ENCODE data around the gene SELENOP. TPM values are rescaled to one million over a fixed set of nuclear protein-coding genes. Genes with fewer than 3 reads are reported as not detected.

Gene SELENOP
- total RNA-seq, 1 experiment from 2014 or later, result not detected

DNA sequence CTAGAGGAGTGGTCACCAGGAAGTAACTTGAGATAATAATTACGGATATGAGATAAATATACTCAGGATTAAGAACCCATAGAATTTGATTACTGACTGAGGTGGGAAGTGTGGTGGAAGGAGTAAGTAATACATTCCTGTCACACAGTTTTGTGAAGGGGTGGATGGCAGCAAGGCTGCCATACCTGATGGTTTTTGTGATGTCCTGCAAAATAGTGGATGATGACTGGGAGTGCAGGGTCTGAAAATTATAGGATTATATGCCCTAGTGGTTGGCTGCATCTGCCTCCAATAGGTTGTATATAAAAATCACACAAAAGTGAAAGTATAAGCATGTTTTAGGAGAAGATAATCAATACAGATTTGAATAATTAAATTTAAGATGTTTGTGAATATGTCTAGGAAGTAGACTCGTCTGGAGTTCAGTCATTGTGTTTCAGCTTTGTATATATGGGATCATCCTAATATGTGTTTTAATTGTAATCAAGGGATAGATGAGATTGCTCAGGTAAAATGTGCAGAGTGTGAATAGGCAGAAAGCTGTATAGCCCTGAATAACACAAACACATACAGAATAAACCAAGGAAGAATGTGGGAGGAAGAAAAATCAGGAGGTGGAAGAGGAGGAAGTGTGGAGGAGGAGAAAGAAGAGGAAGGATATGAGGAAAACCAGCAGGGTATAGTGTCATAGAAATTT is 5.5 kb downstream of the SELENOP start:
- H3K9me3 ChIP-seq (ENCODE audit: low read length), result no peaks in the 10 kb centered on the region
- no peak overlapping the region for H3K4me3 ChIP-seq (ENCODE audit: low read length)
- H4K20me1 ChIP-seq (ENCODE audit: insufficient read depth, low read depth, low read length), result no peaks in the 10 kb centered on the region
- no peaks in the 10 kb centered on the region for H3K4me1 ChIP-seq (ENCODE audit: low read length)
- H3K9ac ChIP-seq (ENCODE audit: low read length), result no peak overlapping the region
- H3K9me2 ChIP-seq (replicated peaks; ENCODE audit: insufficient read depth, low read length), result no peaks in the 10 kb centered on the region
- no peak overlapping the region for H2AFZ ChIP-seq (ENCODE audit: low read length)
- no peaks in the 10 kb centered on the region for H3K79me2 ChIP-seq (ENCODE audit: low read length)
- H3K27ac ChIP-seq (ENCODE audit: low read length), result no peak overlapping the region
- no peaks in the 10 kb centered on the region for H3K36me3 ChIP-seq (ENCODE audit: insufficient read depth, low read length)
- H3K4me2 ChIP-seq (ENCODE audit: low read depth, low read length, poor library complexity, severe bottlenecking), result no peak overlapping the region
- no peaks in the 10 kb centered on the region for H3K27me3 ChIP-seq (ENCODE audit: low read length)
- no peak for DNase-seq

GRCh38 chr5:42804717-42805339 is 6.9 kb downstream of the SELENOP start:
- Histone ChIP-seq H3K9me2 (replicated peaks; ENCODE audit: insufficient read depth, low read length) (no peaks in the 10 kb centered on the region), H3K4me2 (ENCODE audit: low read depth, low read length, poor library complexity, severe bottlenecking) (no peak overlapping the region), H3K9ac (ENCODE audit: low read length) (no peak overlapping the region), H3K36me3 (ENCODE audit: insufficient read depth, low read length) (no peaks in the 10 kb centered on the region), H2AFZ (ENCODE audit: low read length) (no peak overlapping the region), H3K79me2 (ENCODE audit: low read length) (no peaks in the 10 kb centered on the region), H3K9me3 (ENCODE audit: low read length) (no peaks in the 10 kb centered on the region), H3K27me3 (ENCODE audit: low read length) (no peaks in the 10 kb centered on the region), H3K27ac (ENCODE audit: low read length) (no peak overlapping the region), H3K4me1 (ENCODE audit: low read length) (no peaks in the 10 kb centered on the region), H4K20me1 (ENCODE audit: insufficient read depth, low read depth, low read length) (no peaks in the 10 kb centered on the region), H3K4me3 (ENCODE audit: low read length) (no peak overlapping the region)
- DNase-seq, result no peak

DNA sequence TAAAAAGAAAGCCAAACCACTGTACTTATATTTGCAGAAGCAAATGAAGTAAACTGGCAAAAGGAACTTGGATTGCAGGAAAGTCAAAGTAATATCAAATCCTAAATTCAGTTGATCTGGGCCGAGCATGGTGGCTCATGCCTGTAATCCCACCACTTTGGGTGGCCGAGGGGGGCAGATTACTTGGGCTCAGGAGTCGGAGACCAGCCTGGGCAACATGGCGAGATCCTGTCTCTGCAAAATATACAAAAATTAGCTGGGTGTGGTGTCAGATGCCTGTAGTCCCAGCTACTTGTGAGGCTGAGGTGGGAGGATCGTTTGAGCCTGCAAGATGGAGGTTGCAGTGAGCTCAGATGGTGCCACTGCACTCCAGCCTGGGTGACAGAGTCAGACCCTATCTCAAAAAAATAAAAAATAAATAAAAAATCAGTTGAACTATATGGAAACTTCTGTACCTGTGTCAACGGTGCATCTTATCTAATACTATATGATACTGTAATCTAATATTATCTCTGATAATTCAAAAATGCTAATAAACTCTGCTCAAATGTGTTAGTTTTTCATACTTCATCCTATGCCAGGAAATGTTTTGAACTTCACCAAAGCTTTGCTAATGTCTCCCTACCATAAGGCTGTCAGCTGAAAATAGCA is 10.1 kb downstream of the SELENOP start:
- Histone ChIP-seq H3K79me2 (ENCODE audit: low read length) (no peaks in the 10 kb centered on the region), H3K36me3 (ENCODE audit: insufficient read depth, low read length) (0 out of 2 replicates have a peak, but pooled peaks cover 7% of the 10 kb centered on the region), H3K9me2 (replicated peaks; ENCODE audit: insufficient read depth, low read length) (no peaks in the 10 kb centered on the region), H3K27ac (ENCODE audit: low read length) (no peak overlapping the region), H3K4me2 (ENCODE audit: low read depth, low read length, poor library complexity, severe bottlenecking) (no peak overlapping the region), H2AFZ (ENCODE audit: low read length) (no peak overlapping the region), H3K27me3 (ENCODE audit: low read length) (no peaks in the 10 kb centered on the region), H3K4me3 (ENCODE audit: low read length) (no peak overlapping the region), H3K9me3 (ENCODE audit: low read length) (no peaks in the 10 kb centered on the region), H3K9ac (ENCODE audit: low read length) (no peak overlapping the region), H4K20me1 (ENCODE audit: insufficient read depth, low read depth, low read length) (no peaks in the 10 kb centered on the region), H3K4me1 (ENCODE audit: low read length) (no peaks in the 10 kb centered on the region)
- no peak for DNase-seq

DNA sequence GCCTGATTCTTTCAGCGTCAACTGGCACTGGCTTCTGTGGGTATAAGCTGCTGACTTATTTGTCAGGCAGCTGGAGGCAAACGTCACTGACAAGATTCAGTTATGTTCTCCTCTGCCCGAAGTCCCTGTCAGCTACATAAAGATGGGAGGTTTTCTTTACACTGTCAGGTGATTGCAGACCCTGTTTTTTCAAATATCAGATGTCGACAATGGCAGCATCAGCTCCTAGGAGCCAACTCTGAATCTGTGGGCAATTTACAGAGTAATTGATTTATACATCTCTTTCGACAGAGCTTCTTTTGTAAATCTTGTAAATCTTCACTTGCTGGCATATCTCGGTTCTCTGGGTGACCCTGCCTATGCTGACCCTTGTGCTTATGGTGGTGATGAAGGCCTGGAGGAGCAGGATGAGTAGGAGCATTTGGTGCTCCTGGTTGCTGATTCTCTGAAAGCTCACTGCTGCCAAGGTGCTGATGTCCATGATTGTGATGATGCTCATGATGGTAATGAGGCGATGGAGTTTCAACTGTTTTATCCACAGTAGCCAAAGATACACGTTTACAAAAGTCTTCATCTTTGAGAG is 10.9 kb downstream of the SELENOP start:
- no peak for DNase-seq
- Histone ChIP-seq H3K4me3 (ENCODE audit: low read length) (no peak overlapping the region), H2AFZ (ENCODE audit: low read length) (no peak overlapping the region), H4K20me1 (ENCODE audit: insufficient read depth, low read depth, low read length) (no peaks in the 10 kb centered on the region), H3K9me3 (ENCODE audit: low read length) (no peaks in the 10 kb centered on the region), H3K9me2 (replicated peaks; ENCODE audit: insufficient read depth, low read length) (no peaks in the 10 kb centered on the region), H3K4me2 (ENCODE audit: low read depth, low read length, poor library complexity, severe bottlenecking) (no peak overlapping the region), H3K79me2 (ENCODE audit: low read length) (no peaks in the 10 kb centered on the region), H3K36me3 (ENCODE audit: insufficient read depth, low read length) (0 out of 2 replicates have a peak, but pooled peaks cover 7% of the 10 kb centered on the region), H3K9ac (ENCODE audit: low read length) (no peak overlapping the region), H3K27me3 (ENCODE audit: low read length) (no peaks in the 10 kb centered on the region), H3K4me1 (ENCODE audit: low read length) (no peaks in the 10 kb centered on the region), H3K27ac (ENCODE audit: low read length) (no peak overlapping the region)

- Histone ChIP-seq H3K36me3 (ENCODE audit: insufficient read depth, low read length) (0 out of 2 replicates have a peak, but pooled peaks cover 7% of the 10 kb centered on the region), H3K79me2 (ENCODE audit: low read length) (no peaks in the 10 kb centered on the region), H3K9me2 (replicated peaks; ENCODE audit: insufficient read depth, low read length) (no peaks in the 10 kb centered on the region), H3K27ac (ENCODE audit: low read length) (no peak overlapping the region), H3K9me3 (ENCODE audit: low read length) (no peaks in the 10 kb centered on the region), H3K9ac (ENCODE audit: low read length) (no peak overlapping the region), H3K4me3 (ENCODE audit: low read length) (no peak overlapping the region), H4K20me1 (ENCODE audit: insufficient read depth, low read depth, low read length) (no peaks in the 10 kb centered on the region), H3K27me3 (ENCODE audit: low read length) (no peaks in the 10 kb centered on the region), H3K4me1 (ENCODE audit: low read length) (no peaks in the 10 kb centered on the region), H2AFZ (ENCODE audit: low read length) (no peak overlapping the region), H3K4me2 (ENCODE audit: low read depth, low read length, poor library complexity, severe bottlenecking) (no peak overlapping the region)
- DNase-seq, result no peak
Measured at GRCh38 chr5:42799668-42800114, 12.0 kb downstream of the SELENOP start.

DNA sequence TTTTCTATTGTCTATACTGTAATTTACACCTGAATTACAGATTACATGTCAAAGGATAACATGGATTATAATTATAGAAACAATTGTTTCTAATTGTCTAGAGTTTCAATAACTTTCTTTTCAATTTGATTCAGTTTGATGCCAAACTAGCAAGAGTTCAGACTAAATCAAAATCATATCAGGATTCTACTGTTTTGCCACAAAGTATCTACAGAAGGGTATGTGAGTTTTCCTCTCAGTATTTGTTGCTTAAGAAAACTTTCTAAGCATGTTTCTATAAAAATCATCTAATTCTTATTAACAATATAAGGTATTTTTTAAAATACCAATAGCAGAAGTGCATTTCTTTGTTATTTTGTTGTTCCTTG is 12.5 kb downstream of the SELENOP start:
- no peak overlapping the region for H2AFZ ChIP-seq (ENCODE audit: low read length)
- H4K20me1 ChIP-seq (ENCODE audit: insufficient read depth, low read depth, low read length), result no peaks in the 10 kb centered on the region
- no peak overlapping the region for H3K9ac ChIP-seq (ENCODE audit: low read length)
- H3K27me3 ChIP-seq (ENCODE audit: low read length), result no peaks in the 10 kb centered on the region
- 0 out of 2 replicates have a peak, but pooled peaks cover 7% of the 10 kb centered on the region for H3K36me3 ChIP-seq (ENCODE audit: insufficient read depth, low read length)
- no peak for DNase-seq
- no peak overlapping the region for H3K4me2 ChIP-seq (ENCODE audit: low read depth, low read length, poor library complexity, severe bottlenecking)
- H3K4me1 ChIP-seq (ENCODE audit: low read length), result no peaks in the 10 kb centered on the region
- no peak overlapping the region for H3K4me3 ChIP-seq (ENCODE audit: low read length)
- no peaks in the 10 kb centered on the region for H3K79me2 ChIP-seq (ENCODE audit: low read length)
- H3K9me3 ChIP-seq (ENCODE audit: low read length), result no peaks in the 10 kb centered on the region
- H3K9me2 ChIP-seq (replicated peaks; ENCODE audit: insufficient read depth, low read length), result no peaks in the 10 kb centered on the region
- H3K27ac ChIP-seq (ENCODE audit: low read length), result no peak overlapping the region

DNA sequence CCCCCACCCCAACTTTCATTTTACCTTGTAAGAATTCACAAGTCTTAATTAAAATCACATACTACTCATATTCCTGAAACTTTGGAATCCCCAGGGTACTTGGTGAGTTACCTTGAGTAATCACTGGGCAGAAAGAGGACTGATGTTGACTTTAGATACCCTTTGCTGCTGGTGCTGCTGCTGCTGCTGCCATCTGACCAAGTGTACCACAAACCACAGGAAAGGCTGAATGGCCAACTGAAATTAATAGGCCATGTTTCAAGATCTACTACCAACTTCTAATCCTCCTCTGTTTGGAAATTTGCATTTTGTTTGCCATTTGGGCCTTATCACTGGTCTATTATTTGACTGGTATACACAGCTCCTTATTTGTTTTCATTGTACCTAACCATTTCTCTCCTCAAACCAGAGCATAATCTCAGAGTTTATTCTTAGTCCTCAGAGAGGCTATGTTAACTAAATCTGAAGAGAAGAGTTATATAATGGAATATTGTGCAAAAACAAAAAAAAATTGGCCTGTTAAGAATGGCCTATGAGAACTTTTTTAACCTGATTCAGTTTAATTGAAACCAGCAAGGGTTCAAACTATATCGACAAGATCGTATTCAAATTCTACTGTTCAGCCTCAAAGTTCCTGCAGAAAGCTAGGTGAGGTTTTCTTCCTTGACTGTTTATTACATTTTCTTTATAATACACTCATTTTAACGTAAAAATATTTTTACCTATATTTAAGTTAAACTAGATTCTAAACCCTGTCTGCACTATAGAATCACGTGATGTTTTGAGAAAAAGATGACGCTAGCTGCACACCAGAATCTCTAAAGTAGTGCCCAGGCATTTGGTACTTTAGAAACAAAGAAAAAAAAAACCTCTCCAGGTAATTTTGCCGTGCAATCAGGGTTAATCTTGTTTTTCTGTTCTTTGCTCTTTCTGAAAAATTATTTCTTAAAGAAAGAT is 13.1 kb downstream of the SELENOP start:
- no peak overlapping the region for H3K4me3 ChIP-seq (ENCODE audit: low read length)
- H3K9me2 ChIP-seq (replicated peaks; ENCODE audit: insufficient read depth, low read length), result no peaks in the 10 kb centered on the region
- no peaks in the 10 kb centered on the region for H4K20me1 ChIP-seq (ENCODE audit: insufficient read depth, low read depth, low read length)
- no peak overlapping the region for H3K4me2 ChIP-seq (ENCODE audit: low read depth, low read length, poor library complexity, severe bottlenecking)
- no peak overlapping the region for H3K9ac ChIP-seq (ENCODE audit: low read length)
- 0 out of 2 replicates have a peak, but pooled peaks cover 7% of the 10 kb centered on the region for H3K36me3 ChIP-seq (ENCODE audit: insufficient read depth, low read length)
- H3K79me2 ChIP-seq (ENCODE audit: low read length), result no peaks in the 10 kb centered on the region
- no peak overlapping the region for H2AFZ ChIP-seq (ENCODE audit: low read length)
- no peaks in the 10 kb centered on the region for H3K9me3 ChIP-seq (ENCODE audit: low read length)
- no peaks in the 10 kb centered on the region for H3K27me3 ChIP-seq (ENCODE audit: low read length)
- no peaks in the 10 kb centered on the region for H3K4me1 ChIP-seq (ENCODE audit: low read length)
- H3K27ac ChIP-seq (ENCODE audit: low read length), result no peak overlapping the region
- DNase-seq, result no peak
